Prostate gland (tissue), 2 donors: Measurements from ENCODE around the gene TRPC4. TPM values are rescaled to one million over a fixed set of nuclear protein-coding genes. Genes with fewer than 3 reads are reported as not detected.

Experiments
- DNase-seq: peaks from one replicate; pipeline ENCODE4 v3.0.0-alpha.2; 2019; ENCODE audit warnings: low spot score
- H3K27ac ChIP-seq, 2 donors: fragments of 200-600 bp; sonication (generic); 2 replicates each; pipeline ENCODE4 v1.5.1; 2017 to 2019
- H3K27me3 ChIP-seq: fragments of 200-600 bp; sonication (generic); replicated peaks from 2 replicates; pipeline ENCODE4 v1.5.1; 2019; ENCODE audit not compliant: insufficient read depth
- H3K36me3 ChIP-seq, 2 donors: fragments of 200-600 bp; sonication (generic); 1 replicate in 1 of 2; 2 replicates in 1 of 2; pipeline versions ENCODE4 v1.5.1 to v1.8.1; 2017 to 2019
- H3K4me1 ChIP-seq: fragments of 200-600 bp; sonication (generic); replicated peaks from 2 replicates; pipeline ENCODE4 v1.5.1; 2019
- H3K4me3 ChIP-seq, 2 donors: fragments of 200-600 bp; sonication (generic); 2 replicates each; pipeline ENCODE4 v1.5.1; 2017 to 2019
- H3K9me3 ChIP-seq: fragments of 200-600 bp; sonication (generic); 2 replicates; pipeline ENCODE4 v1.5.1; 2017
- CTCF ChIP-seq, 4 experiments: fragments of 200-600 bp in 2 of 4; fragments of 450-650 bp in 2 of 4; sonication (generic) in 2 of 4; IDR thresholded peaks; 1 replicate in 3 of 4; 2 replicates in 1 of 4; pipeline ENCODE4 v1.5.1; 2016 to 2019; ENCODE audit warnings: antibody characterized with exemption in 4 of 4, mild to moderate bottlenecking in 2 of 4, moderate library complexity in 2 of 4
- POLR2A ChIP-seq: fragments of 450-650 bp; IDR thresholded peaks from one replicate; pipeline ENCODE4 v1.6.1; 2016; ENCODE audit warnings: antibody characterized with exemption, mild to moderate bottlenecking
- POLR2AphosphoS5 ChIP-seq: sonication (generic); formaldehyde crosslinking; IDR thresholded peaks from one replicate; pipeline ENCODE4 v1.6.1; 2017; ENCODE audit warnings: antibody characterized with exemption
- WGBS: methylation state at CpG from one replicate; pipeline ENCODE4 v1.1.5; 2018; 5-methylcytosine and 5-hydroxymethylcytosine counted together
- intact Hi-C: fragments of 100-400 bp; cut with DNase I; formaldehyde crosslinking; loops from one replicate; pipeline ENCODE4 v1.14.2; 2022
- total RNA-seq, 2 donors: library from RNA; depleted of rRNA; stranded (reverse); fragments of >200 nt; gene quantifications; one replicate each; pipeline ENCODE4 v1.1.0, GENCODE V29; 2016

Gene TRPC4
- 1 to 10 TPM; 2.4 to 4.0 TPM for total RNA-seq

GRCh38 chr13:37869756-37870488 lies at the start of gene TRPC4:
TSS of gene TRPC4 (minus strand) at chr13:37869772. CDS start at chr13:37783333, 86,439 bp downstream.
- peak within 1 kb of the TSS; percentile 59 to 63 for H3K27ac ChIP-seq

GRCh38 chr13:37918751-37919150 lies 49.2 kb upstream of the TRPC4 start:
- Histone ChIP-seq H3K4me3 (no peak overlapping the region), H3K27ac (no peak overlapping the region), H3K9me3 (no peaks in the 10 kb centered on the region), H3K27me3 (peaks cover 3% of the 10 kb centered on the region), H3K4me1 (no peaks in the 10 kb centered on the region), H3K36me3 (no peaks in the 10 kb centered on the region)
- TF ChIP-seq CTCF (IDR thresholded peaks at IDR 0.05): no peak
- TF ChIP-seq POLR2A: no peak
- WGBS: 28% methylated on average over 4 of the region's 4 CpGs
- DNase-seq: no peak
- intact Hi-C loops: no loop called here

More at GRCh38 chr13:37869756-37870488, at the start of gene TRPC4:
- 2% methylated on average over 35 of the region's 43 CpGs for WGBS
- H3K27me3 ChIP-seq: no peaks in the 10 kb centered on the region
- H3K4me1 ChIP-seq: peaks cover 7% of the 10 kb centered on the region
- H3K9me3 ChIP-seq: no peaks in the 10 kb centered on the region
- TF ChIP-seq POLR2A (no peak), CTCF (IDR thresholded peaks at IDR 0.05) (peak in 3 of 4 experiments; percentile 20 to 51 (median 46)), POLR2AphosphoS5 (no peak)
- intact Hi-C loops: no loop called here
- peak; percentile 25 for DNase-seq
- no peaks in the 10 kb centered on the region for H3K36me3 ChIP-seq
- H3K4me3 ChIP-seq: peak within 1 kb of the TSS; percentile 35 to 46

GRCh38 chr13:37918116-37918714 lies 48.6 kb upstream of the TRPC4 start:
- Histone ChIP-seq H3K4me1 (no peaks in the 10 kb centered on the region), H3K9me3 (no peaks in the 10 kb centered on the region), H3K27me3 (peaks cover 3% of the 10 kb centered on the region), H3K27ac (no peak overlapping the region), H3K36me3 (no peaks in the 10 kb centered on the region), H3K4me3 (no peak overlapping the region)
- TF ChIP-seq POLR2A (no peak), POLR2AphosphoS5 (no peak), CTCF (IDR thresholded peaks at IDR 0.05) (no peak)
- intact Hi-C loops: no loop called here
- DNase-seq: no peak
- 54% methylated on average over 3 of the region's 3 CpGs for WGBS

- Histone ChIP-seq H3K9me3 (no peaks in the 10 kb centered on the region), H3K36me3 (no peaks in the 10 kb centered on the region), H3K4me1 (no peaks in the 10 kb centered on the region), H3K4me3 (no peak overlapping the region), H3K27ac (no peak overlapping the region), H3K27me3 (peaks cover 3% of the 10 kb centered on the region)
- no peak for DNase-seq
- no peak for TF ChIP-seq POLR2AphosphoS5
- no peak for TF ChIP-seq CTCF (IDR thresholded peaks at IDR 0.05)
- TF ChIP-seq POLR2A: no peak
- intact Hi-C loops: no loop called here
- 35% methylated on average over 2 of the region's 2 CpGs for WGBS
Observed at GRCh38 chr13:37914781-37915391, 45.3 kb upstream of the TRPC4 start.
